GM23248 (cell line): ENCODE results near the gene GRIA3.

Experiments
- EZH2 ChIP-seq: fragments of 200-600 bp; sonication (generic); IDR thresholded peaks from 2 replicates; pipeline ENCODE4 v1.6.1; 2018; ENCODE audit warnings: antibody characterized with exemption, mild to moderate bottlenecking; ENCODE audit not compliant: insufficient read depth, poor library complexity, severe bottlenecking
- EZH2phosphoT487 ChIP-seq: fragments of 200-600 bp; sonication (generic); IDR thresholded peaks from 2 replicates; pipeline ENCODE4 v1.6.1; 2018; ENCODE audit warnings: antibody characterized with exemption, moderate library complexity, mild to moderate bottlenecking, low read depth; ENCODE audit not compliant: insufficient read depth

DNA sequence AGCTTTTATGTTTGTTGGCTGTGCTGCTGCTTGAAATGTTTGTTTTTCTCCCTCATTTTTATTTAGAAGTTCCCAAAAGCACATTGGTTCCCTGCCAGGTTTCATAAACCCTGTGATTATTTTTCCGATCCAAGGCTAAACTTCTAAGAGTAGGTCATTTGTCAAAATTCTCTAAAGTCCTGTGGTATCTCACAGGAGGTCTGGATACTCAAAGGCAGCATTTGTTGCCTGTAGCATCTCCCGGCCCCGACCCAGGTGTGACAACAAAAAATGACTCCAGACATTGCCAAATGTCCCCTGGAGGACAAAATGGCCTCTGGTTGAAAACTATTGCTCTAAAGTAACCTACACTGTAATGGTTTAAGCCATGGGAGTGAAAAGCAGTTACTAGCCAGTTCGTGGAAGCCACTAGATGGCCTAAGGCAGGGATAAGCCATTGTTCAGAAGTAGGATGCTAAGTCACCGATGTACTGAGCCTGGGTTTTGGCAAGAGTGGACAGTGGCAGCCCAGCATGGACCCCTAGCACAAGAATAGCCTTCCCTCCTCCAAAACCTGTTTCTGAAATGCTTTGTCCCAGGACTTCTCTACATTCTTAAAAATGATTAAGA is 292.6 kb downstream of the GRIA3 start:
- no peak for TF ChIP-seq EZH2
- TF ChIP-seq EZH2phosphoT487, result no peak
